LHCN-M2 (cell line): ENCODE measurements around the gene COQ8A. TPM values are rescaled to one million over a fixed set of nuclear protein-coding genes. Genes with fewer than 3 reads are reported as not detected.

Experiments
- DNase-seq: peaks from one replicate; pipeline ENCODE4 v3.0.0-alpha.2; 2012; ENCODE audit warnings: low read depth
- total RNA-seq: library from RNA; depleted of rRNA; stranded (reverse); fragments of >200 nt; gene quantifications from 2 replicates; pipeline ENCODE4 v1.2.3, GENCODE V29; 2014; rRNA removed

Gene COQ8A
- total RNA-seq, 1 experiment from 2014 or later, result 8.7 TPM

DNA sequence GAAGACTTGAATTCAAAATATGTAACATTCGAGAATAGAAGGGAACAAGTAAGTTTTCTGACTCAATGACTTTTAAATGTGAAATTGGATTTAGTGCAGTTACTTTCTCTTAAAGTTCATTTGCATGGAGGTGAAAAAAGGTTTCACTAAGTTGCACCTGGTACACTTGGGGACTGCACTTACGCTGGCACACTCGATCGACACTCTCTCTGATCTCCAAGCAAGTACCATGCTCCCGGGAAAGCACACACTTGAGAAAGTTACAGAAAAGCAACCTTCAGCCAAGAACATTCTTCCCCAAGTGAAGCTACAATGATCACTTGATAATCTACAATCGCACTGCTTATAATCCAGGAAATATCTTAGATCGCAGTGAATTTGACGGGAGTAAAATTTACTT lies 63.1 kb downstream of the COQ8A start:
- no peak for DNase-seq

DNA sequence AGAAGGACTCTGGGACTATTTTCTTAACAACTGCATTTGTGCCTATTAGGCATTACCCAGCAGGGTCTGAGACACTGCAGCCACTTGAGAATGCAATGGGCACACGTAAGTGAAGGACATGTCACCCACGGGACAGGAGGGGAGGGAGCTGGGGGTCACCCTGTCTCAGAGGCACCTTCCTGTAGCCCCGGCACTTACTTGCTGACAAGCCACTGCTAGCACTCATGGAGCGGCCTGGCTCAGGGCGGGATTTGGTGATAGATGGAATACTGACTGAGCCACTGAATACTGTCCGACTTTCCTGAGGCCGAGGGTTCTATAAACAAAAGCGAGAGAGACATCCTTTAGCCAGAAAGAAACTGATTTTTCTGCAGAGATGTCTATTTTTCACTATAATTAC lies 64.7 kb downstream of the COQ8A start:
- DNase-seq, result no peak

DNA sequence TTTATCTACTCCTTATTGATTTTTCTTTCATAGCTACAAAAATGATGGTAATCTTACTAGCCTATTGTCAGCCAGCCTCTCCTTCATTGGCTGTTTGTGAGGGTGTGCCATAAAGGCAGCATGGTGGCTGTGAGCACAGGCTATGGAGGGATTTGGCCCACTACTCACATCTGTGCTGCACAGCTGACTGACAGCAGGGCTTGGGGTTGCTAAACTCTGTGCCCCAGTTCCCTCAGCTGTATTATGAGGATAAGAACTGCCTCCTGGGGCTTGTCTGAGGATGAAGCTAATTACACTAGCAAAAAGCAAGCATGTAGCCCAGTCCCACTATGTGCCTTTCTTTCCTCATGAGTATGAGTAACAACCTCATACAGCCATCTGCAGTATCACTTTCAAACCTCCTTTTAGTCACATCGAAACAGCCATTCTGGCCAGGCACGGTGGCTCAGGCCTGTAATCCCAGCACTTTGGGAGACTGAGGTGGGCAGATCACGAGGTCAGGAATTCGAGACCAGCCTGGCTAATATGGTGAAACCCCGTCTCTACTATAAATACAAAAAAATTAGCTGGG lies 66.2 kb downstream of the COQ8A start:
- no peak for DNase-seq

DNA sequence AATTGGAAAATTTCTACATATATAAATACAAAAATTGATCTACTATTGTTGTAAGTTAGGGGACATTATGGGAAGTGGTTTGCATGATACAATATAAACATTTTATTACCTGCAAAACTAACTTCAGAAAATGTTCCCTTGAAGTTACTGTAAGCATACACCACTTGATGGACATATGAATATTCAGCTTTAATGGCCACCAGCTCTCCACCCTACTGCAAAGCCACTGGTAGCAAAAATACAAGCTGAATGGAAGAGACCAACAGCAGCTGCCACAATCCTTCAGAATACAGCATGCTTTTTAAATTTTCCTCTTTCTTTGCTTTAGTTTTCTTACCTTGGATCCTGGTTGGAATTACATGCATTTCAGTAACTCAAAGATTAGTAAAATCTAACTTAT lies 69.8 kb downstream of the COQ8A start:
- no peak for DNase-seq

DNA sequence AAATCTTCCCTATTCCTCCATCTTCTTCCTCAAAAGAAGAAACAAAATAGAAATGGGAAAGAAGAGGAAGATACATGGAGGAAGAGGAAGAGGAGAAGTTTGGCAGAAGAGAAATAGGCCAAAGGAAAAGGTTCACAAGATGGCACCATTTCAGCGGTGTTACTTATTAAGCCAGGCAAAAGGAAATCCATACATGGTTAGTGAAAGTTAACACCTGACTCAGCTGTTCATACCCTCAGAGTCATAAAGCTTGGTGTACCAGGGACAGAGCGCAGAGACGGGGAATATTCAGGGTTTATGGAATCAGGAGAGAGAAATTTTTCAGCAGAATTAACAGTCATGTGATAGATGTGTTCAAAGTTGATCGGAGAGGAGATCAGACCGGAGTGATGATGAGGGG lies 70.6 kb downstream of the COQ8A start:
- no peak for DNase-seq

DNA sequence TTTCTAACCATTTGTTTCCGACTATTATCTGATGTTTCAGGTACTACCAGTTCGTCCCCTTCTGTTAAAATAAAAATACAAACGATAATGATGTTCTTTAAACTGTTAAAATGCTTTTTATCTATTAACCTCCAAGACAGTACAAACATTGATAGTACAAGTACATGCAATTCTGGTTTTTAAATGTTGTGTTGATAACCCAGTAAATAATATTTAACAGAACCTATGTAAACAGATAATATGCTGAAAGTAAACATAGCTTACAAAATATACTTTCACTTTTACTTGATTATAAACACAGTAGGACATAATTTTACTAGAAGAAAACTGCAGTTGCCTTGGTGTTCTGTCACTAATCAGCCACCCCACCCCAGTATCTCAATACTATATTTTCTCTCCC lies 76.9 kb downstream of the COQ8A start:
- DNase-seq, result no peak

DNA sequence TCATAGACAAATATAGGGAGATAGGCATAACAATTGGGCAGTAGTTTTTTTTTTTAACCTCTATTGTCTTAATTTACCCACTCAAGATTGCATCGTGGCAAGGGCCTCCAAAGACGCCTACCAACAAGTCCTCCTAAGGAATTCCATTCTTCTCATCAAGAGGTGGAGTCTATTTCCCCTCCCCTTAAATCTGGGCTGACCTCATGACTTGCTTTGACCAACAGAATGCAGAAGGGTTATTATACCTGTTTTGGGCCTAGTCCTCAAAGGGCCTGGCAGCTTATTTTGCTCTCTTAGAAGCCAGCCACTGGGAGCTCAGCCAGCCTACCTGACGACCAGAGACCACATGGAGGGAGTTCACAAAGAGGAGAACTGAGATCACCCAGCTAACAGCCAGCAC lies 92.3 kb downstream of the COQ8A start:
- no peak for DNase-seq

DNA sequence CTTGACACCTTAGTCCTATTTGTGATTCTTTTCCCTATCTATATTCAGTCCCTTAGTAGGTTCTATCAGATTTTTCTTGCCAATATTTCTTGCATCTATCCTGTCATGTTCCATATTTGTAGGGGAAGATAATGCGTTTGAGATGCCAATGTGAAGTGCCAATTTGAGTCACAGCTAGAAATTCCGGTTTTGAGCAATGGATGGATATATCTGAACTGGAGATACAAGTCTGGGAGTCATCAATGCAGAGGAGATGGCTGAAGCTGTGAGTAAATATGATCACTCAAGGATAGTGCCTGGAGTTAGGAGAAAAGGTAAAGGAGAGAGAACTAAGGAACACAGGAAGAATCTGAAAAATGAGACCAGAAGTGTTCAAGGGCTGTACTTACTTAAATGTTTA lies 93.8 kb downstream of the COQ8A start:
- DNase-seq, result no peak

DNA sequence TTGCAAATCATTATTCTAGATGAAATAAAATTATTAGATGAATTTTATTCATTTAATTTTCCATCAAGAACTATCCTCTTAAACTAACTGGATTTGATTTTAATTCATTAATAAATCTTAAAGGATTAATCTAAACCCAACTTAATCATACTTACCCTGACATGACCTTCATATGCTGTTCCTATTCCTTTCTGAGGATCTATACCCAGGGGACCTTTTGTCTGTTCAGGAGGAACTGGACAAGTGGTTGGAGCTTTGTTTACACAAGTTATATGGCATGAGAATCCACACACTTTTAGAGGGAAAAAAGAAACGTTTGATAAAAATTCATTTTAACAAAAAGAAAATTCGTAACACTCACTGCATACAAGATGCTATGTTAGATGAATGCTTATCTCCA lies 95.2 kb downstream of the COQ8A start:
- DNase-seq, result no peak

DNA sequence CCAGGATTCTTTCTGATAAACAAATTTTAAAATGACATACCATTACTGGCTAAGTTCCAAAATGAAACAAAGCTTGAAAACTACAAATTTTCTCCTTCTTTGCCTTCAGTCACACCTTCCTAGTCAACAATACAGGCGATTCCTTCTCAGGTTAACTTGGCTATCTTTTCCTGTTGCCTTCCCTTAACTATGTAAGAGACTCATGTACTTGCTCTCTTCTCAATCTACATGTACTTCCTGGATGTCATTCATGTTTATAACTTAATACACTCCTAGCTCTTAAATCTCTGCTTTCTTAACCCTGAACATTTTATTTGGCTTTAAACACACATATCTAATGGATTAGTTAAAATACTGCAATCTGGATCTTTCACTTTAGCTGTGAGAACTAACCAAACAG lies 97.0 kb downstream of the COQ8A start:
- DNase-seq, result no peak

Other genes with a start within 250 kb of the COQ8A start
- gene ITPKB, start 201.0 kb upstream of the COQ8A start, total RNA-seq, result 0.19 and 0.40 TPM in 2 replicates
- gene PSEN2, start 69.7 kb upstream of the COQ8A start, total RNA-seq, result 24.2 and 28.0 TPM in 2 replicates